Left ventricle myocardium superior (tissue), 1 donor: ENCODE data around the gene QPCT. TPM values are rescaled to one million over a fixed set of nuclear protein-coding genes. Genes with fewer than 3 reads are reported as not detected.
"Not testable (repeated sequence)": the region's sequence is repeated elsewhere in the genome, so short reads cannot be mapped to it uniquely, and the experiment has no call there.

Source experiments
- ATAC-seq: fragments of 200-7000 bp; cut with Tn5 transposase; one replicate; pipeline ENCODE4 v1.9.1; 2020; ENCODE audit warnings: mild to moderate bottlenecking, moderate library complexity
- DNase-seq: peaks from one replicate; pipeline ENCODE4 v3.0.0-alpha.2; 2020
- intact Hi-C: fragments of 100-400 bp; cut with micrococcal nuclease; formaldehyde crosslinking; loops from one replicate; pipeline ENCODE4 v1.11.0; 2022
- total RNA-seq: library from RNA; stranded (reverse); fragmentation: NEBNext Ultra II Directional; extraction: Animal tissue kit (Norgen Biotek cat#: 25700); gene quantifications from one replicate; pipeline ENCODE4 v1.2.1, GENCODE V29; 2021
- donor health status: DM: no; HTN: yes; CAD: no; lungs with severe emphysema.

The QPCT gene
- total RNA-seq, 1 donor from 2014 or later, result 0.77 TPM

DNA sequence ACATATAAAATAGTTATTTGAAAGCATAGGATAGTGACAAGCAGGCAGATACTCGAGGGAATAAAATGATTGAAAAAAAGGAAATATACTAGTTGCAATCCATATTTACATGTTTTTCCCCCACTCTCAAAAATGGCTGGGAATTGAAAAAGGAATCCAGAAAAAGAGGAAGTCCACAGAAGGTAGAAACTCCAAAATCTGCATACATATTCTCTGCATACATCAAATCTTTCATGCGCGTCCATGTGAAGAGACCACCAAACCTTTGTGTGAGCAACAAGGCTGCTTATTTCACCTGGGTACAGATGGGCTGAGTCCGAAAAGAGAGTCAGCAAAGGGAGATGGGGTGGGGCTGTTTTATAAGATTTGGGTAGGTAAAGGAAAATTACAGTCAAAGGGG lies 36.4 kb downstream of the QPCT start:
- intact Hi-C loops, result not testable (repeated sequence)

GRCh38 chr2:37384261-37384660 lies 39.8 kb downstream of the QPCT start:
- ATAC-seq, intact Hi-C loops: not testable (repeated sequence)
- peak; percentile 33 for DNase-seq

More for the DNA sequence above, 36.4 kb downstream of the QPCT start:
- DNase-seq, ATAC-seq: not testable (repeated sequence)

DNA sequence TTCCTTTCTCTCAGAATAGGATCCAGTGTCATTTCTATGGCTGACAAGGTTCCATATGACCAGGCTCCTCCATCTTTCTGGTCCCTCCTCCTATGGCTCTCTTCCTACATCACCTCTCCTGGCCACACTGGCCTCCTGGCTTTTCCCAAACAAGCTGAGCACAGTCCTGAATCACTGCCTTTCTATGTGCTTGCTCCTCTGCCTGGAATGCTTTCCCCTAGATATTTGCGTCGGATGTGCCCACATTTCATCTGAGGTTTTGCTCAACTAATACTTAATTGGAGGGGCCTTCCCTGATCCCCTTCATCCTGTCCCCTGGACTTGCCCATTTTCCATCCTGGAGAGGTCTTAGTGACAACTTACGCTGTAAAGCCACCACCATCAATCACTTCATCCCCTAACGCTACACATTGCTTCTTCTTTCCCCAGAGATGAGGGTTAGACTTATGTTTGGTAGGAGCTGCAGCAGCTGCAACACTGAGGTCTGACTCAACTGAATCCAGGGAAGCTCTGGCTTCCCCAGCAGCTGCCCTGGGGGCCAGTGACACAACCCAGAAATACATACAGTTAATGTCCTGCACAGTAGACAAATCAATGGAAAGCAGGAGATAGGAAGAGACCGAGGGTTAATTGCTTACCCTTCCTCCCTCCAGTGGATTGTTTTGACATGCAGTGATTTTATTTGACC lies 42.9 kb downstream of the QPCT start:
- intact Hi-C loops, result no loop called here
- DNase-seq (no peak), ATAC-seq (no peak)

DNA sequence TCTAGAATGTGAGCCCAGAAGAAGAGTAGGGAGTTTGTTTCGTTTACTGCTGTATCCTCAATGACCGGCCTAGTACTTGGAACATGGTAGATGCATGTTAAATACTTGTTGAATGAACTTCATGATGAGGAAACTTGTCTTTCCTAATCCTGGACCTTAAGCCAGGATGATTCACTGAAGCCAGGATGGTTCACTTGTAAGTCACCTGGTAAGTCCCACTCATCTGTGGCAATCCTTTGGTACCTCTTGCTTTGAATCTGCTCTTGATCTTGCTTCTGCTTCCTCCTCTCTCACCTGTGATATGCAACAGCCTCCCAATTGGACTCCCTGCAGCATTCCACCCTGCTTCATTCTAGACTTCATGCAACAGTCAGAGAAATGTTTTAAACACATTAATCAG lies 43.6 kb downstream of the QPCT start:
- DNase-seq, result no peak
- ATAC-seq, result no peak
- intact Hi-C loops, result no loop called here

DNA sequence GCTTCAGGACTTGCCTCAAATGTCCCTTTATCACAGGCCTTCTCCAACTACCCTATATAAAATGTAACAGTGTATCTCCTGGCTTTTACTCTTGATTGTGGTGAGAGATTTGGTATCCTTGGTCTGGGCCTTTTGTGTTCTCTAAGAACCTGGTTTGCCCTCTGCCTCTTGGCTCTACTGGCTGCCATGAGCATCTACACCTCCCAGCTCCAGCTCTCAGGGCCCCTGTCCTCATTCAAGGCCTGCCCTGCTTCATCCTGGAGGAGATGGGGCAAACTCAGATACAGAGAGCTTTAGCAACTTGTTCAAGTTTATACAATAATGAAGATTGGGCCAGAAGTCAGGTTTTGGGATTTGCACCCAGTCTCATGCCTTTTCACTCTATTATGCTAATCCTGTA lies 45.0 kb downstream of the QPCT start:
- DNase-seq (no peak), ATAC-seq (no peak)
- intact Hi-C loops, result no loop called here

DNA sequence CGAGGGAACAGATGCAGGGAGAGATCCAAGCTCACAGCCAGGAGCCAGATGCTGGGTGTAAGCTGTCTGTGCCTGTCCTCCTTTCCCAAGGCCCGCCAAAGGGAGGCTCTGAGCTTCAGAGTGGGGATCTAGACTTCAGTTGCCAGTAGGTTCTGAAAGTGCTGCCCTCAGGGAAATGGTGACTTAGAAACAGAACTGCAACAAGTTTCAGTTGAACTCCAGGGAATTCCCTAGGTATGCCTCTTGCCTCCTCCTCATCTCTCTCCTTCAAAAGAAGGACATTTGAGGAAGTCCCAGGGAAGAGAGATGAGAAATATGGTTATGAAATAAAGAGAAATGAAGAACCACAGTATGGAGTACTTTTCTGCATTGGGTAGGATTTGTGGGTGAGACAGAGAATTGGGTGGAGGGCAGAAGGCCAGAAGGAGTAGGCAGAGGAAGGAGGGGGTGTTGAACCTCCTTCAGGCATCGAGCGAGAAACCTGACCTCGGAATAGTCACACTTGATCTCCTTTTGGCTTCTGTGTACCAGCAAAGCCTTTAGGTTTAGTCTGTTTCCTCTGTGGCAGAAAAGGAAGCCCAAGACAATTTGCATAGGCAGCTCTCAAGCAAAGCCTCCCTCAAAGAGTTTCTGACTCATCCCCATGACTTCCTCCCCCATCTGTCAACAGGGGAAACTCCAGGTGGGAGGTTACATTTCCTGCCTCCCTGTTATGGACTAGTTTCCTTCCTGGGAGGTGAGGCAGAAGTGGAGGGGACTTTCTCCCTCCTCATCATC lies 45.7 kb downstream of the QPCT start:
- intact Hi-C loops, result no loop called here
- no peak for DNase-seq
- peak; percentile 46 for ATAC-seq

DNA sequence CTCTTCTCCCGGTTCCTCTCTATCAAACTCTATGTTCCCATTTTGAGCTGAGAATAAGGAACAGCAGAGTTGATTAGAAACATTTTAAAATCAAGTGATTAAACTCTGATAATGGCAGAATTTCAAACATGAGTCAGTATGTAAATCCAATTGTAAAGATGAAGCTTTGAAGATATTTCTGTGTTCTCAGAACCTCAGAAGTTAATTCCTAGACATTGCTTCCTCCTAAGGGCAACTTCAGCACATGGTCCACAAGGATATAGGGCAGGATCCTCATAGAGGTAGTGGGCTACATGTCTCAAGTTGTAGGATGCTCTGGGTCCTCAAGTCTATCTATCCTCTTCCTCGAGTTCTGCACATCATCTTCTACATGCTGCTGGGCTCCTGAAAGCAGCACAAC lies 46.3 kb downstream of the QPCT start:
- DNase-seq, result no peak
- intact Hi-C loops, result no loop called here
- no peak for ATAC-seq

DNA sequence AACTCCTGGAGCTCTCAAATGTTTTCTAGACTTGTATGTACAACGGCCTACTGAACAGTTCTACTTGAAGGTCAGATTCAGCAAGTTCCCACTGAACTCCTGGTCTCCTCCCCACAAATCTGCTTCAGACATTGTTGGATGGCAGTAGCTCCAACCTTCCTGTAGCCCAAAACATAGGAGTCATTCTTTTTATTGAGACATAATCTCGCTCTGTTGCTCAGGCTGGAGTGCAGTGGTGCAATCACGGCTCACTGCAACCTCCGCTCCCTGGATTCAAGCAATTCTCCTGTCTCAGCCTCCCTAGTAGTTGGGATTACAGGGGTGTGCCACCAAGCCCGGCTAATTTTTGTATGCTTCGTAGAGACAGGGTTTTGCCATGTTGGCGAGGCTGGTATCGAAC lies 47.3 kb downstream of the QPCT start:
- ATAC-seq (no peak), DNase-seq (no peak)
- intact Hi-C loops, result no loop called here

DNA sequence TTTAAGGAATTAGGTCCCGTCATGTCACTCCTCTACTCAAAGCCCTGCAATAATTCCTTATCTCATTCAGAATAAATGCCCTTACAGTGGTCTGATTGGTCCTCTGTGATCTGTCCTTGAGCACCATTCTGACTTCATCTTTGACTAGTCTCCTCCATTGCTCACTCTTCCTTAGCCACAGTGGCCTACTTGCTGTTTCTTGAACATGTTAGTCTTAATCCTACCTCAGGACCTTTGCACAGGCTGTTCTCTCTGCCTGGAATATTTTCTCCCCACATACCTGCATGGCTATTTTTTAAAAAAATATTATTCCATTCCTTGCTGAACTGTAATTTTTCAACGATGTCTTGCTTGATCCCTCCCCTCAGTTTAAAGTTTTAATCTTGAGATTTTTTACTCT lies 48.0 kb downstream of the QPCT start:
- intact Hi-C loops, result no loop called here
- ATAC-seq (no peak), DNase-seq (no peak)

DNA sequence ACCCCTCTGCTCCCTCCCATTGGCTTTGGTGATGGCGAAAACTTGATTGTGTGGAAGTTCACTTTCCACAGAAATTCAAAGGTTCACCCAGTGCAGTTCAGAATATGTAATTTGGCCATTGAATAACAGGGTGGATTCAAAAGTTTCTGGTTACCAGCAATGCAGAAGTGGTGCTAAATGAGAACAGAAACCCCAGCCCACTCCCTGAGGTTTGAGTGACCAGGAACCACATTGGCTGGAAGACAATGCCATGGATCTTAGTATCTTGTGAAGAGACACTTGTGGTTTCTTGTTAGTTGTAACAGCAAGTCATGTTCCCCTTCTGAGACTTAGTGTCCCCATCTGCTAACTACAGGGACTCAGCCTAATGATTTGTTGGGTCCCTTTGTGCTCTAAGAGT lies 49.8 kb downstream of the QPCT start:
- intact Hi-C loops, result no loop called here
- no peak for DNase-seq
- ATAC-seq, result no peak

- DNase-seq (no peak), ATAC-seq (no peak)
- intact Hi-C loops, result loop anchor here (5.0 kb wide), 1 partner anchor 437 kb away; no protein-coding TSS in a partner anchor
Measured at GRCh38 chr2:37394796-37395555, 50.5 kb downstream of the QPCT start.

- ATAC-seq, result no peak
Measured at GRCh38 chr2:37396890-37397565, 52.6 kb downstream of the QPCT start.

GRCh38 chr2:37398990-37399389 lies 54.6 kb downstream of the QPCT start:
- DNase-seq (no peak), ATAC-seq (no peak)
- intact Hi-C loops, result loop anchor here (5.0 kb wide), 1 partner anchor 433 kb away; no protein-coding TSS in a partner anchor

More at GRCh38 chr2:37396890-37397565, 52.6 kb downstream of the QPCT start:
- intact Hi-C loops, result loop anchor here (1.0 to 5.0 kb wide), 2 partner anchors 435 to 480 kb away; no protein-coding TSS in a partner anchor
- no peak for DNase-seq

- ATAC-seq, result no peak
Measured at GRCh38 chr2:37400041-37400440, 55.6 kb downstream of the QPCT start.

GRCh38 chr2:37402636-37403035 lies 58.2 kb downstream of the QPCT start:
- no peak for DNase-seq
- intact Hi-C loops, result no loop called here
- no peak for ATAC-seq

More at GRCh38 chr2:37400041-37400440, 55.6 kb downstream of the QPCT start:
- no peak for DNase-seq
- intact Hi-C loops, result no loop called here

DNA sequence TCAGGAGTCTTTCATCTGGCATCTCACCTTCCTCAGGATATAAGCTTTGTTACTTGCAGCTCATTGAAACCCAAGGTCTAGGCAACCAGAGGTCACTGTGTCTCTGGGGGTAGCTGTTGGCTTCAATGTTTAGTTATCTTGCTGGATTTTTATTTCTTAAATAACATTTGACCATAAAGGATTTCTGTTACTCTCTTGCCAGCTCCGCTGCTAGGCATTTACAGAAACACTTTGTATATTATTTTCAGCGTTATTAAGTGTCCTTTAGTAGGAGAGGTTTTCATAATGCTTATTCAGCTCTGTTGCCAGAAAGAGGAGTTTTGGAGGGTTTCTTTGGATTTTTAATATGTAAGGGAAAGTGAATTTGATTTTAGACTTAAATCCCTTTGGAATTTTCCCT lies 61.4 kb downstream of the QPCT start:
- intact Hi-C loops, result no loop called here
- ATAC-seq, result no peak
- no peak for DNase-seq

- intact Hi-C loops, result no loop called here
- ATAC-seq (no peak), DNase-seq (no peak)
Measured at GRCh38 chr2:37412231-37412630, 67.8 kb downstream of the QPCT start.

DNA sequence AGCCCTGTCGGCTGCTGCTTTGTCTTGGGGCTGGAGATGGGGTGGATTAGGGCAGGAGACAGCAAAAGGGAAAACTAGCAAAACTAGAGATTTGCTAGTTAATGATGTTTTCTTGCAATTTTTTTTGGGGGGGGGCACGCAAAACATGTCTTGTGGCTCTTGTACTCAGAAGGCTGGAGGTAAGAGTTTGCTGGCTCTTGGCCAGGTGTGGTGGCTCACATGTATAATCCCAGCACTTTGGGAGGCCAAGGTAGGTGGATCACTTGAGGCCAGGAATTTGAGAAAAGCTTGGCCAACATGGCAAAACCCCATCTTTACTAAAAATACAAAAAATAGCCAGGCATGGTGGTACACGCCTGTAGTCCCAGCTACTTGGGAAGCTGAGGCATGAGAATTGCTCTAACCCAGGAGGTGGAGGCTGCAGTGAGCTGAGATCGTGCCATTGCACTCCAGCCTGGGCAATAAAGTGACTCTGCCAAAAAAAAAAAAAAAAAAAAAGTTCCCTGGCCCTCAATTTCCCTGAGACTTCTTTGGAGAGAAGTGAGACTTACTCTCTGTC lies 69.6 kb downstream of the QPCT start:
- intact Hi-C loops, DNase-seq: not testable (repeated sequence)
- peak; percentile 25 for ATAC-seq

- ATAC-seq, result peak; percentile 86
- intact Hi-C loops, result no loop called here
- no peak for DNase-seq
Measured at GRCh38 chr2:37414470-37414949, 70.1 kb downstream of the QPCT start.
